BE2C (cell line): ENCODE results near the gene OR10G2.
"Not testable (repeated sequence)": the region's sequence is repeated elsewhere in the genome, so short reads cannot be mapped to it uniquely, and the experiment has no call there.

Experiments used
- DNase-seq: peaks from one replicate; pipeline ENCODE4 v3.0.0-alpha.2; 2020
- H3K27me3 ChIP-seq: fragments of 250-450 bp; sonication (Bioruptor Pico); 2 replicates; pipeline ENCODE4 v1.5.1; 2020; ENCODE audit warnings: mild to moderate bottlenecking
- H3K36me3 ChIP-seq: fragments of 250-450 bp; sonication (Bioruptor Pico); 2 replicates; pipeline ENCODE4 v1.5.1; 2020; ENCODE audit warnings: mild to moderate bottlenecking
- H3K4me1 ChIP-seq: fragments of 250-450 bp; sonication (Bioruptor Pico); 2 replicates; pipeline ENCODE4 v1.5.1; 2020
- H3K4me3 ChIP-seq: 2 replicates; pipeline ENCODE4 v1.5.1; 2011; ENCODE audit warnings: low read depth, low read length
- H3K9me3 ChIP-seq: fragments of 250-450 bp; sonication (Bioruptor Pico); 2 replicates; pipeline ENCODE4 v1.5.1; 2020
- TF ChIP-seq, protein P1 (sequence below): IDR thresholded peaks from 2 replicates; pipeline ENCODE4 v1.5.1; 2012; ENCODE audit warnings: mild to moderate bottlenecking, low read depth, low read length

Gene OR10G2

DNA sequence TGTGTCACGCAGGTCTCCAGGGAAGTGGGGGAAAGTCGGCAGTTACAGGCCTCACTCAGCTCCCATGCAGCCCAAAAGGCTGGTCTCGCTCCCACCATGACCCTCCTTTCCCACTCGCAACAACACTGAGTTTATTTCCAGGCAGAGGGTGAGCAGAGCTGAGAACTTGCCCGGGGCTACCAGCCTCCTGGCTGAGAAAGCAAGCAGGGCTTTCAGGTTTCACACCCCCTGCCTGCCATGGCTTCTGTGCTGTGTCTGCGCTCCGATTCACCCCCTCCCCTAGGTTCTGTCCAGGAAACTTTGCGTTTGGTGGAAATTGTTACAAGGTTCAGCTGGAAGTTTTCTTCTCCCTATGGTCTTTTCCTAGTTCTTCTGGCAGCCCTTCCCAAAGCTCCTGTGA lies 17.1 kb downstream of the OR10G2 start:
- Histone ChIP-seq H3K36me3 (no peaks in the 10 kb centered on the region), H3K9me3 (no peaks in the 10 kb centered on the region; the same call in 1 of the 2 replicates), H3K27me3 (peaks cover 4% of the 10 kb centered on the region), H3K4me3 (no peak overlapping the region), H3K4me1 (no peaks in the 10 kb centered on the region)
- no peak for DNase-seq
- TF ChIP-seq, protein P1, sequence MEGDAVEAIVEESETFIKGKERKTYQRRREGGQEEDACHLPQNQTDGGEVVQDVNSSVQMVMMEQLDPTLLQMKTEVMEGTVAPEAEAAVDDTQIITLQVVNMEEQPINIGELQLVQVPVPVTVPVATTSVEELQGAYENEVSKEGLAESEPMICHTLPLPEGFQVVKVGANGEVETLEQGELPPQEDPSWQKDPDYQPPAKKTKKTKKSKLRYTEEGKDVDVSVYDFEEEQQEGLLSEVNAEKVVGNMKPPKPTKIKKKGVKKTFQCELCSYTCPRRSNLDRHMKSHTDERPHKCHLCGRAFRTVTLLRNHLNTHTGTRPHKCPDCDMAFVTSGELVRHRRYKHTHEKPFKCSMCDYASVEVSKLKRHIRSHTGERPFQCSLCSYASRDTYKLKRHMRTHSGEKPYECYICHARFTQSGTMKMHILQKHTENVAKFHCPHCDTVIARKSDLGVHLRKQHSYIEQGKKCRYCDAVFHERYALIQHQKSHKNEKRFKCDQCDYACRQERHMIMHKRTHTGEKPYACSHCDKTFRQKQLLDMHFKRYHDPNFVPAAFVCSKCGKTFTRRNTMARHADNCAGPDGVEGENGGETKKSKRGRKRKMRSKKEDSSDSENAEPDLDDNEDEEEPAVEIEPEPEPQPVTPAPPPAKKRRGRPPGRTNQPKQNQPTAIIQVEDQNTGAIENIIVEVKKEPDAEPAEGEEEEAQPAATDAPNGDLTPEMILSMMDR: no peak

DNA sequence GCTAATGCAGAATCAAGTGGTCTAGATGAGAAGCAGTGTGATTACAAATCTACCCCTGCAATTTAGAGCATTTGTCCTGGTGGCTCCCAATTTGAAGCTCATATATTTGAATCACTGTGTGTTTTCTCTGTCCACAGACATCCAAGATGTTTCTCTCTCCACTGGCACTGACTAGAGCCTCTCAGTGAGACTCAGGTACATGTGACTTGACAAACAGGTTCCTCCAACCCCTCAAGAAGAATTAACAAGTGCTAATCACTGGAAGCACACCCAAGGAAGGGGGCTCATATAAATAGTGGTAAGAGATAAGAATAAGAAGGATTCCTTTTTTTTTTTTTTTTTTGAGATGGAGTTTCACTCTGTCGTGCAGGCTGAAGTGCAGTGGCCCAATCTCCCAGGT lies 20.5 kb downstream of the OR10G2 start:
- Histone ChIP-seq H3K4me1 (no peaks in the 10 kb centered on the region), H3K9me3 (no peaks in the 10 kb centered on the region; the same call in 1 of the 2 replicates), H3K36me3 (no peaks in the 10 kb centered on the region), H3K4me3 (no peak overlapping the region), H3K27me3 (peaks cover 18% of the 10 kb centered on the region)
- TF ChIP-seq, protein P1: no peak
- DNase-seq: no peak

DNA sequence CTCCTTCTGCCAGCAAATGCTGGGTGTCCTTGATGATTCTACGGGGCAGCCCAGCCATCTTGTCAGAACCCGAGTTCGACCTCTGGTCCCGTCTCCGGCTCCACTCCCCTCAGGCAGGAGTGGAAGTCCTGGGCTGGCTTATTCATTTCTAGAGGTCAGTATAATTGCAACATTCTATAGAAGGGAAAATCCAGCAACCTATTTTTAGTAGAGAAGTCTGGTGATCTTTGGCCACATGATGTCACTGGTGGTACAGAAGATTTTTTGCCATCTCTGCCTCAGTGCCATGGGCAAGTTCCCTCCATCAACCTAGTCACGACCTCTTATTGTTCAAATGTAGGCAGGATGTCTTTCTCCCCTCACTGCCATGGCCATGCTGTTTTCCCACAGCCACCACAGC lies 22.4 kb downstream of the OR10G2 start:
- Histone ChIP-seq H3K4me3 (no peak overlapping the region), H3K4me1 (no peaks in the 10 kb centered on the region), H3K9me3 (no peaks in the 10 kb centered on the region; the same call in 1 of the 2 replicates), H3K36me3 (no peaks in the 10 kb centered on the region), H3K27me3 (peaks cover 24% of the 10 kb centered on the region)
- no peak for DNase-seq
- TF ChIP-seq, protein P1: no peak

DNA sequence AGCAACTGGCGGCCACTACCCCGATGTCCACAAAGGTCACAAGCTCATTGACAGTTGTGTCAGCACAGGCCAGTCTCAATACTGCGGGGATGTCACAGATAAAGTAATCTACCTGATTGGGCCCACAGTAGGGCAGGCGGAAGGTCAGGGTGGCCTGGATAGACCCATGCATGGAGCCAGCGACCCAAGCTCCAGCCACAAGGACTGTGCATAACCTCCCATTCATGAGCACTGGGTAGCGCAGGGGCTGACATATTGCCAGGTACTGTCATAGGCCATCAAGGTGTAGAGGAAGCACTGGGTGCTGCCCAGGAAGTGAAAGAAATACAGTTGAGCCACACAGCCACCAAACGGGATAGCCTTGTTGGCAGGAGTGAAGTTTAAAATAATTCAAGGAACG lies 32.6 kb downstream of the OR10G2 start:
- H3K4me3 ChIP-seq, H3K4me1 ChIP-seq, H3K9me3 ChIP-seq, DNase-seq, H3K36me3 ChIP-seq: not testable (repeated sequence)
- H3K27me3 ChIP-seq: peaks cover 28% of the 10 kb centered on the region

DNA sequence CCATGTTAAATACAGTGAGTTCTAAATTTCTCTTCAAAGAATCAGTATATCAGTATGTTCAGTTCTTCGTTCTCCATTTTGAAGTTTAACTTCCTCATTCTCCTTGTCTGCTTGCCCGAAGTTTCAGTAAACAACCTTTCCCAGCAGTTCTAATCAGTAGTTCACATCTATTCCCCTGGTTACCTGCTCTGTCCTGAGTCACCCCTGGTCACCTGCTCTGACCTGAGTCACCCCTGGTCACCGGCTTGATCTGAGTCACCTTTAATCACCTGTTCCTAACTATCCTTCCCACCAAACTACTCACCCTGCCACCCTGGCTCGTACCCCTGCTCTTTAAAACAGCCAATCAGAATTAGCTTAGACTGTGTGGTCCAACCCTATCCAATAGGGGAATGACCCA lies 45.4 kb downstream of the OR10G2 start:
- H3K36me3 ChIP-seq: no peaks in the 10 kb centered on the region
- H3K4me1 ChIP-seq: no peaks in the 10 kb centered on the region
- H3K9me3 ChIP-seq: no peaks in the 10 kb centered on the region
- TF ChIP-seq, protein P1: no peak
- DNase-seq: no peak
- no peak overlapping the region for H3K4me3 ChIP-seq
- H3K27me3 ChIP-seq: peaks cover 6% of the 10 kb centered on the region; the same call in 1 of the 2 replicates
